AG09309 (cell line): ENCODE measurements around the gene ACAP1.

ENCODE experiments used
- DNase-seq: peaks from one replicate; pipeline ENCODE4 v3.0.0-alpha.2; 2010; ENCODE audit warnings: low read depth
- H3K4me3 ChIP-seq: 2 replicates; pipeline ENCODE4 v1.5.1; 2011; ENCODE audit warnings: mild to moderate bottlenecking, low read depth, low read length, moderate library complexity; ENCODE audit not compliant: control insufficient read depth
- CTCF ChIP-seq: IDR thresholded peaks from 2 replicates; pipeline ENCODE4 v1.5.1; 2011; ENCODE audit warnings: mild to moderate bottlenecking, low read depth, low read length, inconsistent platforms; ENCODE audit not compliant: insufficient read depth, control insufficient read depth; ENCODE audit errors: missing control alignments

The ACAP1 gene

DNA sequence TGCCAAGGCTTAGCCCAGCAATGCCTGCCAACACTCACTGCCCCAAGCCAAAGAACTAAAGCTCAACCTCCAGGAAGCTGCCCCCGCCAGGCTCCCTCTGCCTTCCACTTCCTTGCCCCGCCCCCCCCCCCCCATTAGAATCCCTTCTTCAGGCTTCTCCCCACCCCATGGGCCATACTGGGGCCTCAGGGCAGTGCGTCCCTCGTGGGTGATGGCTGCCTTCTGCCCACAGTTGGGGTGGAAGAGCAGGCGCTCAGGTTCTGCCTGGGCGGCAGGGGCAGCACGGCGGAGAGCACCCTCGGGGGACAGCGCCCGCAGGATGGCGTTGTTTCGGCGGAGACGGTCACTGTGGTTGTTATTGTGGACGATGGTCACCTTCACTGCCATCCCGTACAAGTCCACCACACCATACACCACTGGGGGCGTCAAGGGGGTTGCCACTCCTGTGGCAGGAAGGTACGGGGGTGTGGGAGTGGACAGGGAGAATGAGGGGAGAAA lies 11.2 kb upstream of the ACAP1 start:
- DNase-seq, result no peak
- no peak for TF ChIP-seq CTCF
- no peak overlapping the region for H3K4me3 ChIP-seq

GRCh38 chr17:7326186-7326585 lies 10.1 kb upstream of the ACAP1 start:
- no peak for DNase-seq
- H3K4me3 ChIP-seq, result no peak overlapping the region
- no peak for TF ChIP-seq CTCF

DNA sequence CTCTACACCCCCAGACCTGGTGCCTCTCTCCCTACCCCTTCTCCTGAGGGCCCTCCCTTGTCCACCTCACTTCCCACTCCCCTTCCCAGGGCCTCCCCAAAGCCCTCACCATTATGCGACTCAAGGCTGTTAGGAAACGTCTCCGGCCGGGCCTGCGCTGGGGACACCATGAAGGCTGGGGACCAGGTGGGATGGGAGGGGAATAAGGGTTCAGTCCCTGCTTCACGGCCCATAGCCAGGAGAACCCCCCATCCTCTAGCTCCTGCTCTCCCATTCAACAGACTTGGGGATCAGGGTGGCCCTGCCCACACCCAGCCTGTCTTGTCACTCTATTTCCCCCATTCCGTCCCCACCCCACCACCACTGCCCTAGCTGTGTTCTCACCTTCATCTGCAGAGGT lies 9.3 kb upstream of the ACAP1 start:
- no peak overlapping the region for H3K4me3 ChIP-seq
- DNase-seq, result no peak
- TF ChIP-seq CTCF, result no peak

DNA sequence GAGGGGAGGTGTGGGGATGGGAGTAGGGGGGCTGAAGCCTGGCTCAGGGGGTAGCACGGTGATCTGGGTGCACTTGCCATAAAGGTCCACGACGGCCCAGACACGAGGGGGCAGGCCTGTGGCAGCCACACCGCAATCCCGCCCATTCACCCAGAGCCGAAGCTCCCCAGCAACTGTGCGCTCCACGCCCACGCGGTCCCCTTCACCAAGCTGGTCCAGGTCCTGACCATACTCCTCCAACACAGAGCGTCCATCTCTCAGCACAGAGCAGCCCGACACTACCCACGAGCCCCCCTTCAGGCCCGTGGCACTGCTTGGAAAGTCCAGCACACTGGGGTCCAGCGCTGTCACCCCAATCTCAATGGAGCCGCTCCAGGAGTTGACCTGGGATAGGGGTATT lies 8.8 kb upstream of the ACAP1 start:
- DNase-seq, result no peak
- no peak for TF ChIP-seq CTCF
- H3K4me3 ChIP-seq, result no peak overlapping the region

- no peak for DNase-seq
- TF ChIP-seq CTCF, result no peak
- peak overlapping the region; percentile 88 for H3K4me3 ChIP-seq
These were observed 8.3 kb upstream of the ACAP1 start for GRCh38 chr17:7328009-7328408.

GRCh38 chr17:7328840-7329373 lies 7.4 kb upstream of the ACAP1 start, which contains the start of gene NEURL4:
TSS of gene NEURL4 (minus strand) at chr17:7329335. CDS start at chr17:7329312, 23 bp downstream.
- no peak for DNase-seq
- H3K4me3 ChIP-seq, result peak within 1 kb of the TSS; percentile 88
- no peak for TF ChIP-seq CTCF
